Hippocampal formation (tissue), 2 donors: ENCODE data around the gene TRAK1.

Experiments
- DNase-seq, 2 donors: peaks; one replicate each; lab custom pipeline; 2025; lab: John Stamatoyannopoulos, UW

The TRAK1 gene

DNA sequence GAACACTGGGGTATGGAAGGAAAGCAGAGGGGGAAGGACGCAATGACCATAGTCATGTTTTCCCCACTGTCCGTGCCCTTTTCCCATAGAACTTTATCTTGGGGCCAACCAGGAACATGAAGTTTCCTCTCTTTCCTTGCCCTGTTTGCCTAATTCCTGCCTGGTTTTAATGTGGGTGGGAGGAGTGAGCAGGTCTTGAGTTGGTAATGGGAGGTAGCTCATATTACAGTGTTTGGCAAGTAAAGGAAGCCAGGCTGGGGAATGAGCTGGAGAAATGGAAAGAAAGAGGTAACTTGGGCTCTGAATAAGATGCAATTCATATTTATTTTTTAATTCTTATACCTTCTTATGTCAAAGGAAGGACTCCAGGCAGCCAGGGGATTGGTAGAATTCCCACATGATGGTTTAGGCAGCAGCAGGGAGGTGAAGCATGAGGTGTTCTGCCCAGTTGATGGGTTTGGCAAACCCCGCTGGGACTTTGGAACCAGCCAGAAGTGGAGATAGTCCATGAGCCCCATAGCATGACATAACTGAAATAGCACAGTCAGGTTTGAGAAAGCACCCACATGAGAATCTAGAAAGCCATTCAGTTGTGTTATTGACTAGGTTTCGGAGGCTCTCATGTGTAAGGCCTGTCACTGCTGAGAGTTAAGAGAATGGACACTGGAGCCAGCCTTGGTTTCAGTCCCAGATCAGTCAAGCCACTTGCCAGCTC, 114.8 kb downstream of the TRAK1 start:
- no peak for DNase-seq

DNA sequence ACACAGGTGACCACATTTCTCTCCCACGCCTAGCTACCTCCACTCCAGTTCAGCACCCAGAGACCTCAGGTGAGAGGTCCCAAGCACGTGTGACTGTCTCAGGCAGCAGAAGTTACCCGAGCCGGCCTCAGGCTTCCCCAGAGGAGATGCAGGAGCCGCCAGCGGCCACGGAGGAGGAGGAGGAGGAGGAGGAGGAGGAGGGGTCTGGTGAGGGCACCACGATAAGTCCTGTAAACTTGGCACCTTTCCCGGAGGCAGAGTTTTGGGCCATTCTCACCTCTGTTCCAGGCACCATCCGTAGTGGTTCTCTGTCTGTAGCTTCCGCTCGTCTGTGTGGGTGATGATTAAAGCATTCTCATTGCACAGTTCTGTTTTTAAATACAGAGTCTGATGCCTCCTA, 118.8 kb downstream of the TRAK1 start:
- no peak for DNase-seq

GRCh38 chr3:42210726-42211125, 119.6 kb downstream of the TRAK1 start:
- no peak for DNase-seq

- DNase-seq = no peak
Observed at GRCh38 chr3:42213417-42213816, 122.3 kb downstream of the TRAK1 start.

- no peak for DNase-seq
Observed at GRCh38 chr3:42214064-42214463, 122.9 kb downstream of the TRAK1 start.

DNA sequence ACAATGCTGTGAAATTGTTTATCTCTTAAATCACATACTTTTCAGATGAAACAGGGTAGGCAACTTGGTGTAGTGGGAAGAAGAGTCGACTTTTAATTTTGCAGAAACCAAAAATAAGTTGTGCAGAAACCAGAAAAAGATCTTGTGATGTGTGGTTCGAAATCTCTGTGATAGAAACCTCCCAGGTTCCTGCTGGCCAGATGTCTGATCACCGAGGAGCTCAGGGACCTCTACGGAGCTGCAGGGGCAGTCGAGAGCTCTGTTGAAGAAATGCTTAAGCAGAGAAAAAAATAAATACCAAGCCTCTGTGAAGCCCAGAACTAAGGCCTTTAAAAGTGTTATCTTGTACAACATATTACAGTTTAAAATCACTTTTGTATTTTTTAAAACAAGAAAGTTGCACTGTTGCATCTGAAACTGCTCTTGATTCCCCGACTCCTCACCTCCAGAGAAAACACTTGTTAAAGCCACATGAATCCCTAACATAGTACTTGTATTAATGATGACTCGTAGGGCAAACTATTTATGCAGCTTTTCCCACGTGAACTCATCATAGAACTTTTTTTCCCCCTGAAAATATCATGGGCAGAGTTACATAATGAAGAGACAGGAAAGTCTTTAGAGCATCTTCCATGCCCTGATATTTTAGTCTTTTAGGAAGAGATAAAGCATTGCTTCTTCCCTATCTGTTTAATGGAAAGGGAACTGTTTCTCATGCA, 123.6 kb downstream of the TRAK1 start:
- DNase-seq = no peak

DNA sequence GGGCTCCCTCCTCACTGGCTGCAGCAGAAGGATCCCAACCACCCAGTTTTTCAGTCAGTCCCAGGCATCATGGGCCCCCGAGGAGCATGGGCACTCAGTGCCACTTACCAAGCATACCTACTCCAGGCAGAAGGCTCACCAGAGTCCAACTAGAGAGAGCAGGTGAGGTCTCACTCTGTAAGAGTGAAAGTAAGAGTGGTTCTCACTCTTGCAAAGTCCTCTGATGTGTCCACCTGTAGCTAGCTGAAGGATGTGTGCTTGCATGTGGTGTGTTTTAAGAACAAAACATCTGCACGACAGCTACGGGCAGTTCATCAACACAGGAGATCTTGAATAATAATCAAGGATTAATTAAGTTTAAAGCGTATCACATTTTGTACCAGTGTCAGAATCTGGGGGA, 125.1 kb downstream of the TRAK1 start:
- DNase-seq = no peak

- no peak for DNase-seq
Observed at GRCh38 chr3:42216931-42217333, 125.8 kb downstream of the TRAK1 start.

DNA sequence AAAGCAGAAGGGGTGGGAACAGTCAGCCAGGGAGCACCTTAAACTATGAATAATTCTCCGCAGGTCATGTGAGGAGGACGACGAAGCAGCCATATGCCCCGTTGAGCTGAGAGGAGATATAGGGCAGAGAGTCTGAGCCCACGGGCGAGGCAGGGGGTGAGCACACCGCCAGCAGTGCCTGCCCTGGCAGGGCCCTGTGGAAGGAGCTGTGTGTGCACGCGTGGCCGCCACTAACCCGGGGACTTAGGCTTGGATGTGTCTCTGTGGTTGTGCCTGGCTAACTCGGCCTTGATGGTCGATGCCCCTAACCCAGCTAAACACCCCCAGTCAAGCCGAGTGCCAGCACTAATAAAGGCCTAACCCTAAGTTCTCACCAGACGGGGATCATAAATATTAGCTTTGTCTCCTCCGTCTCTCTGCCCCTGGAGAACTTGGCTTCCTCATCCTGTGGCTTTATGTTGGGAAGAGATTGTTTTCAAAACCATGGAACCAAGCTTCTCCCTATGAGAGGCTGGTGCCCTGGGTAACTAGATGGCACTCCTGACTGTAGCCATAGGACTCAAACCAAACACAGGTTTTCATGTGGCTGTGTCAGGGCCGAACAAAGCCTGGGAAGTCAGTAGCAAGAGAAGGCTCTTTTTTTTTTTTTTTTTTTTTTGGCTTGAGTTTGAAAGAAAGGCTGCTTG, 129.4 kb downstream of the TRAK1 start:
- no peak for DNase-seq

DNA sequence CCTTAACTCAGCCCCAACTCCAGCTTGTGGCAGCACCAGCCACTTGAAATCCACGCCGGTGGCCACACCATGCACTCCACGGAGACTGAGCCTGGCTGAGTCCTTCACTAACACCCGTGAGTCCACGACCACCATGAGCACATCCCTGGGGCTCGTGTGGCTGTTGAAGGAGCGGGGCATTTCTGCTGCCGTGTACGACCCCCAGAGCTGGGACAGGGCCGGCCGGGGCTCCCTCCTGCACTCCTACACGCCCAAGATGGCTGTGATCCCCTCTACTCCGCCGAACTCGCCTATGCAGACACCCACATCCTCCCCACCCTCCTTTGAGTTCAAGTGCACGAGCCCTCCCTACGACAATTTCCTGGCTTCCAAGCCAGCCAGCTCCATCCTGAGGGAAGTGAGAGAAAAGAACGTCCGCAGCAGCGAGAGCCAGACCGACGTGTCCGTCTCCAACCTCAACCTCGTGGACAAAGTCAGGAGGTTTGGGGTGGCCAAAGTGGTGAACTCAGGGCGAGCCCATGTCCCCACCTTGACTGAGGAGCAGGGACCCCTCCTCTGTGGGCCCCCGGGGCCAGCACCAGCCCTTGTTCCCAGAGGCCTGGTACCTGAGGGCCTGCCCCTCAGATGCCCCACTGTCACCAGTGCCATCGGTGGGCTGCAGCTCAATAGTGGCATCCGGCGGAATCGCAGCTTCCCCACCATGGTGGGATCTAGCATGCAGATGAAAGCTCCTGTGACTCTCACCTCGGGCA, 132.0 kb downstream of the TRAK1 start:
- no peak for DNase-seq

- DNase-seq = no peak
Observed at GRCh38 chr3:42224178-42224577, 133.0 kb downstream of the TRAK1 start.

DNA sequence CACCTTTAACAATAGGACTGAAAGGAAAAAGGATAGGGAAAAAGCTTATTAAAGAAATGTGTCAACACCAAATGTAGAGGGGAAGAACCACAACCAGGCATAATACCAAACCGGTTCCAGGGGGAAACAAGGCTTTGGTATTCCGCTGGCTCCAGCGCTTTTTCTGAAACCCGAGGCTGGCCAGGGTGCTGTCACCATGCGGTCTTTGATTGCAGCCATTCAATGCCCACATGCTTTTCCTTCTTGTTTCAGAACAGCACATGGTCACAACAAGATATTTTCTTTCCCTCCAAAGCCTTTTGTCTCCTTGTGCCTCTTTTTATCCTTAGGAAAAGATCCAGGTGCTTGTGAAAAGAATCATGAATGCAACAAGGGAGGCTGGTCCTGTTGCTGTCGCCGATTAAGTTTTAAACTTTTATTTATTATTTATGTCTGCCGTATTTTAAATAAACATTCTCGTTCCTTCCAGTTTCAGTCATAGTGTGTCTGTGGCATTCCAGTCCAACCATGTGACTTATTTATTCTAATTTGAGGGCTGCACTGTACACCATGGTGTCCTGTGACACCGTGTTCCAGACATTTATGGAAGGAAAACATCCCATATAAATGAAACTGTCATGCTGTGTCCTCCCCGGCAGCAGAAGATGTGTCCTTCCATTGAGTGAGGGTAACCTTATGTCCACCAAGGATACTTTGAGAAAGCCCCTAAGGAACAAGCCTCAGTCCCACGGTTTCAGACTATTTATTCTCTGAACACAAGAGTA, 133.7 kb downstream of the TRAK1 start:
- DNase-seq = no peak

DNA sequence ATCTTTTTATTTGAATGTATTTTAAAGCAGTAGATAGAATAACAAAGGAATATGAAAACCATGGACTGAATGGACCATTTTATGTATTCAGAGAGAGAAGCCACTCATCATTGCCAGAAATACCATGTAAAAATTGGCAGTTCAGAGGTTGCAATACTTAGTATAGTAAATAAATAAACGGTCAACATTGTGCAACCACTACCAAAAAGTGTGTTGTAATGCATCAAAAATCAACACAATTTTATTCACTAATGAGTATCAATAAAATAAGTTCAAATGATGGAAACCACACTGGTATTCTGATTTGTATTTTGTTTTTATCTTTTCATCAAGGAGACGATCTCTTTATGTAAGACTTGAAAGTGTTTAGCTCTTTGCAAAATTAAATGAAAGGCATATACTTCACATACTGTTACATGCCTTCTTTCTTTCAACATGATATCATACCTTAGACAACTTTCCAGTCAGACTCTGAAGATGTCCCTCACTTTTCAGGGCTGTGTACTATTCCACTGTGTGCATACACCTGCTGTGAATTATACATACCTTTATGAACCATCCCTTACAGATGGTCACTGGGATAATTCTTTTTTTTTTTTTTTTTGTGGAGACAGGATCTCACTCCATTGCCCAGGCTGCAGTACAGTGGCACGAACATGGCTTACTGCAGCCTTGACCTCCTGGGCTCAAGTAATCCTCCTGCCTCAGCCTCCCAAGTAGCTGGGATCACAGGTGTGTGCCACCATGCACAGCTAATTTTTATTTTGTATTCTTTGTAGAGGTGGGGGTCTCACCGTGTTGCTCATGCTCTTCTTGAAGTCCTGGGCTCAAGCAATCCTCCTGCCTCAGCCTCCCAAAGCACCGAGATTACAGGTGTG, 134.6 kb downstream of the TRAK1 start:
- DNase-seq = no peak

- no peak for DNase-seq
Observed at GRCh38 chr3:42226470-42227425, 135.6 kb downstream of the TRAK1 start.

- no peak for DNase-seq
Observed at GRCh38 chr3:42228796-42229195, 137.6 kb downstream of the TRAK1 start.

DNA sequence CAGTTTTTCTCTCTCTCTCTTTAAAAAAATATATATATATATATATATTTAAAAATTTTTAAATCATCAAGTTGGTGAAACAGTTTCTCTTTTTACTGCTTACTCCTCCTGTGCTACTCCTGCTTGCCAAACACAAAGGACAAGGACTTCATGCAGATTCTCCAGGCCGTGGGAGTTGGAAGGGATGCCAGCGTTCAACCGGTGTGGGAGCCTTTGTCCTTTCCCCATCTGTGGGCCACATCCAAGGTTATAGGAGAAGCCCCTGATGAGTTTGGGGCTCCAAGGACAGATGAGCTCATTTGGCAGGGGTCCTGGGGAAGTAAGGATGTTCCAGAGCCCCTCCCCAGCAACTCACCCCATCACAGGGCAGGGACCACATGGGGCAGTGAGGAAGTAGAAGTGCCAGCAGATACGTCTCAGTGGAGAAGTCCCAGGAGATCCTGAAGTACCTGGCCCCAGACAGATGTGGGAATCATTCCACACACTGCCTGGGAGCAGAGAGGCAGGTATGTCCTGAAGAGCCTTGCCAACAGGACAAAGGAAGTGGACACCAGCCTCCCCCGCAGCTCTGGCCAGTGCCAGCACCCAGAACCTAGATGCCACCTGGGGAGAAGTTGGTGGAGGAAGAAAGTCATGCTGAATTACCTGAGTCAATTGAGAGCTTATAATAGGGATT, 138.2 kb downstream of the TRAK1 start:
- no peak for DNase-seq

GRCh38 chr3:42229942-42230688, 139.0 kb downstream of the TRAK1 start:
- DNase-seq = peak in 1 of 2 donors; percentile 64

- no peak for DNase-seq
Observed at GRCh38 chr3:42230860-42231259, 139.7 kb downstream of the TRAK1 start.
